Activated CD8-positive, alpha-beta memory T cell treated with anti-CD3 and anti-CD28 coated beads, Interleukin-2, amount 50 U/mL, for 24 hours (primary cell): Measurements from ENCODE around the gene PHACTR3.

Experiments
- DNase-seq: peaks from one replicate; pipeline ENCODE4 v3.0.0-alpha.2; 2020; ENCODE audit errors: extremely low read depth

The PHACTR3 gene

DNA sequence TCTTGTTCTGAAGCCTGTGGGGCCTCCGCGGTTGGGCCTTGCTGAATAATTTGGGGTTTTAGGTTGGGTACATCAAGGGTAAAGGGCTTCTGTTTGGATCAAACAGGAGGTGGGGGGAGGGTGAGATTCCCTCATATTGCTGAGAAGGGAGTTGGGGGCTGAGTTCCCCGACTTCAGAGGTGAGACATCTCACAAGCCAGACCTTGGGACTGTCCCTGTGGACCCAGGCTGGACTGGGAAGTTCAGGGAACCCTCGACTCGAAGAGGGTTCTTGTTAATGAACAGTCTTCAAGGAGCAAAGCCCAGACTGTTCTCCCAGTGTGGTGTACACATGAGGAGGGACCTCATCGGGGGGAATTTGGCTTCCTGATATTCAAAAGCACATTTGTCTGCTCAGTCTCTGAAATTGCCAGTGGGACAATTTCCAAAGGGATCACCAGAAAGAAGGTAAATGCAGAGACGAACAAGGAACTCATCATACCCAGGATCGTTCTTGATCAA, 210.6 kb downstream of the PHACTR3 start:
- DNase-seq: no peak

DNA sequence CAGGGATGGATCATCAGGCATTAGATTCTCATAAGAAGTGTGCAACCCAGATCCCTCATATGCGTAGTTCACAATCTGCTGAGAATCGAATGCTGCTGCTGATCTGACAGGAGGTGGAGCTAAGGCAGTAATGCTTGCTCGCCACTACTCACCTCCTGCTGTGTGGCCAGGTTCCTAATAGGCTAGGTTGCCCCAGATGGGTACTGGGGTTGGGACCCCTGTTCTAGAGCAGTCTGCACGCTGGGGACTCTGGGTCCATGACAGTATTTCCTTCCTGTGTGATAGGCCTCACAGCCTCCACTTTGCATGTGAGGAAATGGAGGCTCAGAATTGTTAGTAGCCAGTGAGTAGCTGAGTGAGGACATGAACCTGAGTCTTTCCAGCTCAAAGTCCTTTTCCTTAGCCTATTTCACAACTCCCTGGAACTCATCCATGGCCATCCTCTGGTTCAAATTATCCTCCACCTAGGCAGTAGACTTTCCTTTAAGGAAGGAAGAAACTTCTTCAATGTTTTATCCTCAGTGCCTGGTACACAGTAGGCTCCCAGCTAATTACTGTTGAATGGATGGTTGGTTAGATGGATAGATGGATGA, 211.9 kb downstream of the PHACTR3 start:
- DNase-seq: no peak

- DNase-seq: no peak
Observed at GRCh38 chr20:59817406-59817805, 213.1 kb downstream of the PHACTR3 start.

DNA sequence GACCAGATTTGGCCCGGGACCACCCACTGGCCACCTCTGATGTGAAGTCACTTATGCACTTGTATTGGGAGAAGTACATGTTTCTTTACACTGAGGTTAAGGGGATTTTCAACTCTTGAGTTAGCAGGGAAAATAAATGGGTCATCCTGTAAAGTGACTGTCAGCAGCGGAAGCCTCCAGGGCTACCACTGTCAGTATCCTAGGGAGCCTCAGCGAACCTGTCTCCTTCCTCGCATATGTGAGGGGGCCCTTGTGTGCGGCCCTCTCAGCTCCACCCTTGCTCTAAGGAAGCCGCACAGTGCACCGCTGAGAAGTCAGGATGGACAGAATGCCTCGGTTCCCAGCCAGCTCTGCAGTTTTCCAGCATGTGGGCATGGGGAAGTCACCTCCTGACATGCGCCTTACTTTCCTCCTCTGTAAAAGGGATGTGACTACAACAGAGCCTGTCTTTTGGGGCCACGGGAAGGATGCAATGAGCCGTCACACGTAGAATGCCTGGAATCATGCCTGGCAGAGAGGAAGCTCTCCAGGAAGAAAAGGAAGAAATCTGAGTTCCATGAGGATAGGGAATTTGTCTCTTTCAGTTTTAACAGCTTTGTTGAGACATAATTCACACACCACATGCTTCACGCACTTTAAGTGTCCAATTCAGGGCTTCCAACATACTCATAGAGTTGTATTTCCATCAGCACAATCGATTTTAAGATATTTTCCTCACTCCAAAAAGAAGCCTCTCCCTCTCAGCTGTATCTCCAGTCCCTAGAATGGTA, 213.7 kb downstream of the PHACTR3 start:
- no peak for DNase-seq

GRCh38 chr20:59818911-59819310, 214.6 kb downstream of the PHACTR3 start:
- DNase-seq: no peak

DNA sequence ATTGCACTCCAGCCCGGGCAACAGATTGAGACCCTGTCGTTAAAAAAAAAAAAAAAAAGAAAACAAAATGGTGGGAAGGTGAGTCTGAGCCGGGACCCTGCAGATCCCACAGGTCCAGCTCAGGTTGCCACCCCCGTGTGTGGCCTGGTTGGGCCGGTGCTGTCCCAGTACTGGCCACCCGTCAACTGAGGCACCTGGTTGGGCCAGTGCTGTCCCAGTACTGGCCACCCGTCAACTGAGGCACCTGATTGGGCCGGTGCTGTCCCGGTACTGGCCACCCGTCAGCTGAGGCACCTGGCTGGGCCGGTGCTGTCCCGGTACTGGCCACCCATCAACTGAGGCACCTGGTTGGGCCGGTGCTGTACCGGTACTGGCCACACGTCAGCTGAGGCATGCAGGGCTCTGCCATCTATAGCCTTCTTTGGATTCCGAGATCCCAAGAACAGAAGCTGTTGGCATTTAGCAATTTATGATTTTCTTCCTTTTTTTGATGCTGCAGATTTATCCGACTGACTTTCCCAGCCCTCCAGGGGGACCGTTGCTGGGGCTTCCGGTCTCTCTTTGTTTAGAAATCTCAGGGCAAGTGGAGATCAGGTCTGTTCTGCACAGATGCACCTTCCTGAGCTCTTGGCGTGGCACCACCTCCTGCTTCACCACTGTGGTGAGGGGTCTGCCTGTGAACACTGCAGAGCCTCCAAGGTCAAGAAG, 215.3 kb downstream of the PHACTR3 start:
- no peak for DNase-seq

- no peak for DNase-seq
Observed at GRCh38 chr20:59820204-59821041, 216.1 kb downstream of the PHACTR3 start.

- DNase-seq: no peak
Observed at GRCh38 chr20:59821201-59821600, 216.9 kb downstream of the PHACTR3 start.

GRCh38 chr20:59821788-59822187, 217.4 kb downstream of the PHACTR3 start:
- DNase-seq: no peak

DNA sequence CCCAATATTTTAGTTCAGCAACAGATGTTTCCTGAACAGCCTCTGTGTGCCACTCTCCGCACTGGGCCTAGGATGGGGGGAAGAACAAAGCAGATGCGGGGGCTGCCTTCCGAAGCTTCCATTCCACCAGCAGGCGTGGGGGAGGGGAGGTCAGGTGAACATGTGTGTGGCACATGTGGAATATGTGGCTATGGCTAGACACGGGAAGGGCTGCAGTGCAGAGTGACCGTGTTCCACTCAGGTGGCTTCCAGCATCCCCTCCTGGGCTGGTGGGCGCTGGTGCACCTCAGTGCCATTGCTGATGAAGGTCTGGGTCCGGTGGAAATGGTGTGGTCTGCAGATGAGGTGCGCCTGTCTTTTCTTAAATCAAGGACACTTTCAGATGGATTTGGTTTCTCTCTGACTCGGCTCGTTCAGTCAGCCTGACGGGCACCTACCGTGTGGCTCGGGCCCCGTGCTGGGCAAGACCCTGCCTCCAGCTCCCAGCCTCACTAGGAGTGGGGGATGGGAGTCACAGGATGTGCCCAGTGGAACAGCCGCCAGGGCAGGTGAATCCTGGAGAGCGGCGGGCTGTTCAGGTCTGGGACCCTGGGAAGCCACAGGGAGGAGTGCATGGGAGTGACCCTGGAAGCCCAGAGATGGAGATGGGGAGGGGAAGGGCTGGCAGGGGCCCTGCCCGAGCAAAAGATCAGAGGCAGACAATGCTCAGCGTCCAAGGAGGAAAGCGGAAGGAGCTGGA, 218.1 kb downstream of the PHACTR3 start:
- no peak for DNase-seq

DNA sequence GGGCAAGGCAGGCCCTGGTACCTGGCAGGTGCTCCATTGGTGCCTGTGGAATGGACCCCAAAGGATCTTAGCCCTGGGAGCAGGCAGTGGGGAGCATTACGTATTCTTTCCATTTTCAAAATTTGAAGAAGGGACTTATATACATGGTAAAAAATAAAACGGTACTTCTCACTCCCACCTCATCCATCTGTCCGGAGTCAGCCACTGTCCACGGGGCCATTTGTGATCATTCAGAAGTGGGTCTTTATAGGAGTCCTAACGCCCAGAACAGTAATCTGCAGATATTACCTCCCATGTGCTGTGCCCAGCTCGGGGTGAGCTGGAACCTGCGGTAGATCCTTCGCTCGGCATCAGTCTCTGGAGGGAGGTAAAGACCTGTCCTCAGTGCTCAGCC, 218.7 kb downstream of the PHACTR3 start:
- DNase-seq: no peak

DNA sequence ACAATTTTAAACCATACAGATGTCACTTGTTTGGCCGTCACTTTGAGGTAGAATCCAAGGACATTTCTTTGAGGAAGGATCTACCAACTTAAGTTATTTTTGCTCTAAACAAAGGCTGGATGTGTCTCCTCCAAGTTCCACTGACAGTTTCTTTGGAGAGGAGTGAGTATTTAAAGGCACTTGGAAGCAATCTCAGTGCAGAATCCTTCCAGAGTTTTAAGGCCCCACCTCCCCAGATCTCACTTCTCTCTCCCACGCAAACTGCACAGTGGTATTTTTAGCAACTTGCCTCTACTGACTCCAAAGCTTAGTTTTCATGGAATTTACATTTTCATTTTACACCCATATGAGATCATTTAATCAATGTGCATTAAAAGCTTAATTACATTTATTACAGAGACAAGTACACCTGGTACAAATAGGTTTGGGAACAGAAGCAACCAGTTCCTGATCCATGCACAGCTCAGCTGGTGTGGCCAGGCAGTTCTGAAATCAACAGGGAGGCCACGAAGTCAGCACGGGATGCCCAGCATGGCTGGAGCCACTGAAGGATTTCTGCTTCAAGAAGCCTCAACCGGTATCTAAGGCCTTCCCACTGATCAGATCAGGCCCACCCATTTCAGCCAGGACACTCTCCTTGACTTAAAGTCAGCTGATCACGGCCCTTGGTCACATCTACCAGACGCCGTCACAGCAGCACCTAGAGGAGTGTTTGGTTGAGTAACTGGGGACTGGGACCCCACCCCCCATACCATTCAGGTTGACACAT, 219.3 kb downstream of the PHACTR3 start:
- no peak for DNase-seq

DNA sequence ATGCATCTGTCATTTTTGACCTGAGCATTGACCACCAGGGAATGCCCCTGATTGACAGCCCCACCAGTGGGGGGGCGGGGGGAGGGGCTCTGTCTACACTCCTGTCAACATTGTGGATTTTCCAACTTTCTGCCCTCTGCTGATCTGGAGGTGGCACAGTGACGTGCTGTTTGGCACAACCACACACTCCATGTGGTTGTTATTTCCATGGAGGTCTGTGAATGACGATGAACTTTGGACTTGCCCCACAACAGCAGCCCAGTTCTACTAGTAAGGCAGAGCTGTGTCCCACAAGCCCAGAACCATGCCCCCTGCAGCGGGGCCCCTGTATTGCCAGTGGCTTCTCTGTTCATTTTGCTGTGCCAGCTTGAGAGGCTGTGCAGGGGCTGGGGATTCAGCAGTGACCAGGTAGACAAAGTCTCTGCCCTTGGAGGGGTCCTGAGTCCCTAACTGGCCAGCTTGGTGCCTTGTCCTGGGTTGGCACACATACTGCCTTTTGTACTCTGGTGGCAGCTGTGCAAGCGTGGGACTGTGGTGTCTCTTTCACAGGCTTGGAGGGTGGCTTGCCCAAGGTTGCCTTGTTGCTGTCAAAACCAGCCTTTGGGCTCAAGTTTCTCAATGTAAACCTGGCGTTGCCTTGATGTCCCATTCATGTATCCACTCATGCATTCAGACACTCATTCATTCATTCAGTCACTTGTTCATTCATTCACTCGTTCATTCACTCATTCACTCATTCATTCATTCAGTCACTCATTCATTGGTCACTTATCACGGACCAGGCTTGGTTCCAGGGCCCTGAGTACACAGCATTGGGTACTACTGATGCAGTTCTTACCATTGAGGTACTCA, 220.6 kb downstream of the PHACTR3 start:
- DNase-seq: no peak

DNA sequence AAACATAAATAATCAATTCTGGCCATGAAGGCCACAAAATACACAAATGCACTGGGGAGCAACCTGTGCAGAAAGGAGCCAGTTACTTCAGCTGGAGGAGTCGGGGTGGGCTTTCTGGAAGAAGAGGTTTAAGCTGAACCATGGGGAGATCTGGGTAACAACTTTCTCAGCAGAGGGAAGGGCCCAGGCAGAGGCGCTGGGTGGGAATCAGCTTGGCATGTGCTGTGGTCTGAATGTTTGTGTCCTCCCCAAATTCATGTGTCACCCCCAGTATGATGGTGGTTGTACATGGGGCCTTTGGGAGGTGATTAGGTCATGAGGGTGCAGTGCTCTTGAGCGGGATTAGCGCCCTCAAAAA, 221.2 kb downstream of the PHACTR3 start:
- DNase-seq: no peak

DNA sequence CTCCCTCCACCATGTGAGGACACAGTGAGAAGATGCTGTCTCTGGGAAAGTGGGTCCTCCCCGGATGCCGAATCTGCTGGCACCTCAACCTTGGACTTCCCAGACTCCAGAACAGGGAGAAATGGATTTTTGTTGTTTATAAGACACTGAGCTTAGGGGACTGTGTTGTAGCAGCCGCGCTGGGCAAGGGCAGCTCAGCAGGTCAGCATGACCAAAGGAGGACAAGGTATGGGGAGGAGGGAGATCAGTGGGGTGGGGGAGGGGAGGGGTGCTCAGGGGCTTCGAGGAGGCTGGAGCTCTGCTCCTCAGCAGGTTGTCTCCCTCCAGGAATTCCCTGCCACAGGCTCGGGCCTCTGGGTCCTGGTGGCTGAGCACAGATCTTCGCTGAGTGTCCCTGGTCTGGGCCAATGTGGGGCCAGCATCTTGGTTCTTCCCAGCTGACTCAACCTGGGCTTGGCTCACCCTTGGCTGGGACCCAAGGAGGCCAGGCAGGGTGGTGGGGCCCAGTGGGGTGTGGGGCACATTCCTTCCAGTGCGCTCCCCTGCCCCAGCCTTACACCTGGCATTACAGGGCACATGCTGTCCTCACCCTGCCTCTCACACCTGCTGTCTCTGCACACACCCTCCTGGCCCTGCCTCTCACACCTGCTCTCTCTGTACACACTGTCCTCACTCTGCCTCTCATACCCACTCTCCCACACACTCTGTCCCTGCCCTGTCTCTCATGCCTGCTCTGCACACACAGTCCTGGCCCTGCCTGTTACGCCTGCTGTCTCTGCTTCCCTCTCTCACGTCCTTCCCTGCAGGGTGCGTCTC, 221.8 kb downstream of the PHACTR3 start:
- no peak for DNase-seq

DNA sequence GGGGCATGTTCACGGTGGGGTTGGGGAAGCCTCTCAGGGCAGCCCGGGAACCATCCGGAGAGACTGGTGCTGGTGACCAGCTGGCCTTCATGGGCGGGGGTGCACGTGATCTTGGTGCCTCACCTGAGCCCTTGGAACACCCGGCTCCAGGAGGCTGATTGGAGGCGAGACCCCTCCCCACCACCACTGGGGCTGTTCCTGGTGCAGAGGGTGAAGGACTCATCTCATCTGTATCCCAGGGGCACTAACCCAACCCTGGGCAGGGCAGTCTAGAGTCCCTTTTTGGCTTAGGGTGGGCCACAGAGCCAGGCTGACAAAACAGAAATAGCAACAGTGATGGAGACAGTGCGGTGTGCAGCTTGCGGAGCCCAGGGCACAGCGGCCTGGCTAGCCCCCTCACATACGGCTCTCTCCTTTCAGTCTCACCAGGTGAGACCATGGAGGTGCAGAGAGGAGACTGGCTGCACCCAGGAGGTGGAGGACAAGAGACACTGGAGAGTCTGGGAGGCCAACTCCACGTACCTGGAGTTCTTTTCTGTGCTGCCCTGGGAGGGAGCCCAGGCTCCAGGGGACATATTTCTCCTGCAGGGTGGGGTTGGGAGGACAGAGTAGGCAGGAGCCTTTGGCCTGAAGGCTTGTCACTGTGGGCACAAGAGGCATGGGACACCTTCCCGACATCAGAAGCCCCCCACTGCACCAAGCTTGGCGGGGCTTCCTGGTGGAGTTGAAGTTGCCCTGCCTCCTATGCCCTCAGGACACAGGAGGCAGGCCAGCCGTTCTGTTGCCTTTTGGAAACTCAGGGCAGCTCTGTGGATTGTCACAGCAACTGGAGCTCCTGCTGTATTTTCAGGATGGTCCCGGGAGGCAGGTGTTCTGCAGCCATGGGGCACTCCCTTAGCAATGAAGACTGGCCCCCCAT, 223.1 kb downstream of the PHACTR3 start:
- no peak for DNase-seq
